B cell (primary cell): Measurements from ENCODE around the gene TNRC6C. TPM values are rescaled to one million over a fixed set of nuclear protein-coding genes. Genes with fewer than 3 reads are reported as not detected.
A peak's percentile ranks its signal among the peaks of the same experiment; 100 is the strongest.

Experiments used
- ATAC-seq: fragments of 200-7000 bp; cut with Tn5 transposase; one replicate; pipeline ENCODE4 v1.10.0; 2021; ENCODE audit warnings: low read depth, mild to moderate bottlenecking, moderate number of reproducible peaks, moderate library complexity
- CTCF ChIA-PET: fragments of 350-600 bp; sonication (Branson Sonifier 250); formaldehyde crosslinking; loops from one replicate; lab custom pipeline; 2021; ENCODE audit warnings: antibody characterized with exemption, inconsistent platforms; lab: Charles Lee
- POLR2A ChIA-PET: fragments of 350-600 bp; sonication (Branson Sonifier 250); formaldehyde crosslinking; loops from one replicate; lab custom pipeline; 2021; ENCODE audit warnings: antibody characterized with exemption; lab: Charles Lee
- DNase-seq: peaks from one replicate; pipeline ENCODE4 v3.0.0; 2013
- H2AFZ ChIP-seq: 2 replicates; pipeline ENCODE4 v1.6.1; 2012; ENCODE audit warnings: mild to moderate bottlenecking, low read depth, low read length; ENCODE audit not compliant: insufficient read depth, poor library complexity, severe bottlenecking
- H3K27ac ChIP-seq, 2 donors: 1 replicate in 1 of 2; 2 replicates in 1 of 2; pipeline ENCODE4 v1.5.1; 2012 to 2013; ENCODE audit warnings: low read length in 2 of 2, mild to moderate bottlenecking in 2 of 2, moderate library complexity in 1 of 2
- H3K27me3 ChIP-seq, 4 experiments: fragments of 200-600 bp in 1 of 4; sonication (generic) in 1 of 4; replicated peaks in 1 of 4; 1 replicate in 2 of 4; 2 replicates in 2 of 4; pipeline versions ENCODE4 v1.6.1 to v1.7.0; 2013 to 2016; ENCODE audit warnings: low read length in 3 of 4, mild to moderate bottlenecking in 2 of 4, mixed read lengths in 1 of 4, moderate library complexity in 1 of 4; ENCODE audit not compliant: insufficient read depth in 4 of 4, control insufficient read depth in 3 of 4; ENCODE audit errors: control extremely low read depth in 1 of 4
- H3K36me3 ChIP-seq, 2 experiments: replicated peaks in 1 of 2; 1 replicate in 1 of 2; 2 replicates in 1 of 2; pipeline versions ENCODE4 v1.6.1 to v1.7.1; 2013; ENCODE audit warnings: low read length in 1 of 2; ENCODE audit not compliant: insufficient read depth in 2 of 2, control insufficient read depth in 1 of 2; ENCODE audit errors: control extremely low read depth in 1 of 2, extremely low read depth in 1 of 2
- H3K4me1 ChIP-seq, 2 donors: fragments of 200-600 bp in 1 of 2; sonication (generic) in 1 of 2; 1 replicate in 1 of 2; 2 replicates in 1 of 2; pipeline versions ENCODE4 v1.5.1 to v1.6.1; 2013 to 2017; ENCODE audit warnings: low read length in 2 of 2; ENCODE audit not compliant: control insufficient read depth in 2 of 2, insufficient read depth in 2 of 2
- H3K4me2 ChIP-seq: replicated peaks from 2 replicates; pipeline ENCODE3; 2012; ENCODE audit warnings: mild to moderate bottlenecking, low read depth, low read length; ENCODE audit not compliant: poor library complexity, severe bottlenecking
- H3K4me3 ChIP-seq, 5 experiments: fragments of 200-600 bp in 1 of 5; sonication (generic) in 1 of 5; 1 replicate in 3 of 5; 2 replicates in 2 of 5; pipeline versions ENCODE4 v1.5.1 to v1.7.0; 2011 to 2016; ENCODE audit warnings: low read length in 4 of 5, mild to moderate bottlenecking in 4 of 5, low read depth in 2 of 5, control low read depth in 1 of 5, moderate library complexity in 1 of 5; ENCODE audit not compliant: insufficient read depth in 1 of 5; ENCODE audit errors: control extremely low read depth in 1 of 5, extremely low read depth in 1 of 5
- H3K79me2 ChIP-seq: fragments of 200-600 bp; sonication (generic); one replicate; pipeline ENCODE4 v1.6.0; 2016; ENCODE audit warnings: low read length; ENCODE audit not compliant: control insufficient read depth, insufficient read depth
- H3K9ac ChIP-seq: fragments of 200-600 bp; sonication (generic); 2 replicates; pipeline ENCODE4 v1.6.1; 2017; ENCODE audit warnings: mild to moderate bottlenecking, low read length, moderate library complexity
- H3K9me3 ChIP-seq, 3 donors: one replicate each; pipeline versions ENCODE4 v1.6.1 to v1.7.1; 2013; ENCODE audit warnings: low read length in 2 of 3; ENCODE audit not compliant: control insufficient read depth in 2 of 3, insufficient read depth in 1 of 3; ENCODE audit errors: control extremely low read depth in 1 of 3
- H4K20me1 ChIP-seq: 2 replicates; pipeline ENCODE4 v1.6.0; 2012; ENCODE audit warnings: mild to moderate bottlenecking, low read length; ENCODE audit not compliant: insufficient read depth, control insufficient read depth, poor library complexity, severe bottlenecking
- H3K27ac Mint-ChIP-seq: one replicate; pipeline ENCODE4 v1.8.0; 2021; ENCODE audit warnings: mixed read lengths
- H3K27me3 Mint-ChIP-seq: one replicate; pipeline ENCODE4 v1.8.0; 2021; ENCODE audit warnings: mixed read lengths
- H3K4me1 Mint-ChIP-seq: one replicate; pipeline ENCODE4 v1.8.0; 2021; ENCODE audit warnings: mixed read lengths
- H3K4me3 Mint-ChIP-seq: one replicate; pipeline ENCODE4 v1.8.0; 2021; ENCODE audit warnings: mixed read lengths
- H3K9me3 Mint-ChIP-seq: one replicate; pipeline ENCODE4 v1.8.0; 2022; ENCODE audit warnings: mixed read lengths; ENCODE audit not compliant: insufficient read depth
- CTCF ChIP-seq: fragments of 200-600 bp; IDR thresholded peaks from one replicate; pipeline ENCODE4 v1.8.0; 2022; ENCODE audit warnings: antibody characterized with exemption, mild to moderate bottlenecking
- EZH2 ChIP-seq: IDR thresholded peaks from 2 replicates; pipeline ENCODE4 v1.6.1; 2012; ENCODE audit warnings: borderline replicate concordance, low read depth, mild to moderate bottlenecking, moderate library complexity, low read length; ENCODE audit not compliant: insufficient read depth, poor library complexity, severe bottlenecking
- WGBS: methylation state at CpG from one replicate; pipeline ENCODE4 v1.1.5; 2013; ENCODE audit warnings: missing lambda C conversion rate; ENCODE audit not compliant: insufficient coverage; 5-methylcytosine and 5-hydroxymethylcytosine counted together
- intact Hi-C: fragments of 100-400 bp; cut with micrococcal nuclease; formaldehyde crosslinking; loops from one replicate; pipeline ENCODE4 v1.10.0; 2022
- polyA plus RNA-seq: library from polyadenylated mRNA; depleted of rRNA; stranded (reverse); fragments of >200 nt; gene quantifications from 2 replicates; pipeline ENCODE4 v1.2.3, GENCODE V29; 2012
- total RNA-seq, 2 donors: library from RNA; stranded (reverse); fragments of 120-200 nt in 1 of 2; gene quantifications; 1 replicate in 1 of 2; 2 replicates in 1 of 2; pipeline versions ENCODE4 v1.2.3 to v1.2.4, GENCODE V29; 2013 to 2022

Gene TNRC6C
- total and polyA plus RNA-seq, 2 donors (not counting 1 experiment from before 2014, with no cell fraction given) = 3.9 to 63.8 TPM

DNA sequence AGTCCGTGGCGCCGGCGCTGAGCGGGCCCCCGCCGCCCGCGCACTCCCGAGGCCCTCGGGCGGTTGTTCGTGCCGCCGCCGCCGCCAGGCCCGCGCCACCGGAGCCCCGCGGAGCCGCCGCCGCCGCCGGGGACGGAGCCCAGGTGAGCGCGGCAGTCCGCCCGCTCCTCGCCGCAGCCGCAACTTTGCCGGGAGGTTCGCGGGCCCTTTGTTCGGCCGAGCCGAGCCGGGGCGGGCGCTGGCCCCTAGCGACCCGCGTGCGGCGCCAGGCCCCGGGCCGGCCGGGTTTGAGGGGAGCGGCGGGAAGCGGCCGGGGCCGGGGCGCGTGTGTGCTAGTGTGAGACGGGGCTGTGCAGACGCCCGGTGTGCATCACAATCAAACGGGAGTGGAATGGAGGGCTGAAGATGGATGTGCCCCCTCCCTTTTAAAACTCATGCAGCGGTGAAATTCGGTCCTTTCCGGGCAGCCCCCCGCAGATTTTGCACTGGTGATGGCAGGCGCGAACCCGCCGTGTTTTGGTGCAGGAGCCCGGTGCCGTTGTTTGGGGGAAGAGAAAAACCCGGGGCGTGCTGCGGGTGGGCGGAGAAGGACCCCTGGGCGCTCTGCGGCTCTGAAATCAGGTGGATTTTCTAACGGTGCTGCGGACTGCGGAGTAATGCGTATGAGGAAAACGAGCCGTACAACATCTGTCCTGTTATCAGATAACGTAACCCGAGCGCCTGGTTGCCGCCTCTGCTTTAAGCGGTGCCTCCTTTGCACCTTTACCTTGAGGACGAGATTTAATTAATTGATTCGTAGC, 823 bp downstream of the TNRC6C start:
- Histone ChIP-seq H3K36me3 (no peaks in the 10 kb centered on the region), H3K4me1 (peaks cover 28 to 34% of the 10 kb centered on the region in 2 donors), H3K27me3 (peaks cover 0 to 21% (median 9%) of the 10 kb centered on the region in 4 experiments), H3K4me2 (peak overlapping the region; percentile 85), H3K9ac (peak overlapping the region; percentile 69), H3K27ac (no peak overlapping the region), H4K20me1 (peaks cover 47% of the 10 kb centered on the region), H2AFZ (peak overlapping the region; percentile 54), H3K4me3 (peak overlapping the region; percentile 60 to 82 (median 69)), H3K79me2 (peaks cover 51% of the 10 kb centered on the region), H3K9me3 (peaks cover 0 to 10% (median 6%) of the 10 kb centered on the region in 3 donors)
- H3K4me1 Mint-ChIP-seq = peaks cover 53% of the 10 kb centered on the region
- intact Hi-C loops = loop anchor here (2.0 to 10.0 kb wide), 6 partner anchors 53 to 1222 kb away; partner anchors contain the start of genes MFSD11 and SRSF2
- ATAC-seq (no peak), DNase-seq (peak; percentile 60)
- TF ChIP-seq CTCF (no peak), EZH2 (no peak)
- 2% methylated on average over 92 of the region's 92 CpGs for WGBS
- ChIA-PET CTCF (interaction anchor here (1.0 to 2.5 kb wide), 7 partner anchors 54 to 554 kb away, joined by 3 to 8 read pairs (median 6); no protein-coding TSS in a partner anchor), POLR2A (interaction anchor here (1.0 to 2.7 kb wide), 6 partner anchors 9 to 686 kb away, joined by 3 to 33 read pairs (median 12); no protein-coding TSS in a partner anchor)
- no peaks in the 10 kb centered on the region for H3K9me3 Mint-ChIP-seq
- peaks cover 12% of the 10 kb centered on the region for H3K27me3 Mint-ChIP-seq
- peak overlapping the region; percentile 79 for H3K27ac Mint-ChIP-seq
- H3K4me3 Mint-ChIP-seq = peak overlapping the region; percentile 91
